SK-N-SH treated with all-trans-retinoic acid at 6 μM for 48 hours (cell line): ENCODE data around the gene MYO1B.

Experiments used
- ATAC-seq: fragments of 200-7000 bp; cut with Tn5 transposase; 3 replicates; pipeline ENCODE4 v1.9.1; 2020; ENCODE audit warnings: mild to moderate bottlenecking, moderate library complexity
- ARNTL ChIP-seq: fragments of 450-650 bp; formaldehyde crosslinking; IDR thresholded peaks from 2 replicates; pipeline ENCODE4 v1.5.0; 2020; ENCODE audit warnings: low read depth, mild to moderate bottlenecking, moderate library complexity, borderline replicate concordance
- BACH2 ChIP-seq: fragments of 250-450 bp; sonication (Bioruptor Pico); IDR thresholded peaks from 2 replicates; pipeline ENCODE4 v1.9.0; 2021; ENCODE audit warnings: mild to moderate bottlenecking, borderline replicate concordance
- CSDC2 ChIP-seq: fragments of 250-450 bp; sonication (Bioruptor Pico); IDR thresholded peaks from 2 replicates; pipeline ENCODE4 v1.5.0; 2020; ENCODE audit warnings: mild to moderate bottlenecking, moderate library complexity
- CSRNP3 ChIP-seq: fragments of 250-450 bp; sonication (Bioruptor Pico); IDR thresholded peaks from 2 replicates; pipeline ENCODE4 v1.5.1; 2021; ENCODE audit warnings: mild to moderate bottlenecking, moderate library complexity
- ESRRG ChIP-seq: fragments of 250-450 bp; sonication (Bioruptor Pico); IDR thresholded peaks from 2 replicates; pipeline ENCODE4 v1.6.1; 2021; ENCODE audit warnings: mild to moderate bottlenecking
- GLIS3 ChIP-seq: fragments of 250-450 bp; sonication (Bioruptor Pico); IDR thresholded peaks from 2 replicates; pipeline ENCODE4 v1.5.0; 2020; ENCODE audit warnings: mild to moderate bottlenecking, moderate library complexity
- ISL1 ChIP-seq: fragments of 250-450 bp; sonication (Bioruptor Pico); IDR thresholded peaks from 2 replicates; pipeline ENCODE4 v2.1.2; 2022; ENCODE audit warnings: mild to moderate bottlenecking, moderate library complexity
- PPARA ChIP-seq: fragments of 250-450 bp; sonication (Bioruptor Pico); IDR thresholded peaks from 2 replicates; pipeline ENCODE4 v1.5.0; 2020; ENCODE audit warnings: mild to moderate bottlenecking, borderline replicate concordance
- RARB ChIP-seq: fragments of 250-450 bp; sonication (Bioruptor Pico); IDR thresholded peaks from 2 replicates; pipeline ENCODE4 v1.8.0; 2021; ENCODE audit warnings: mild to moderate bottlenecking, moderate library complexity
- SNAI2 ChIP-seq: fragments of 250-450 bp; sonication (Bioruptor Pico); IDR thresholded peaks from 2 replicates; pipeline ENCODE4 v1.5.0; 2020; ENCODE audit warnings: mild to moderate bottlenecking, moderate library complexity
- TCF4 ChIP-seq: fragments of 250-450 bp; sonication (Bioruptor Pico); IDR thresholded peaks from 2 replicates; pipeline ENCODE4 v1.8.0; 2021; ENCODE audit warnings: mild to moderate bottlenecking, moderate library complexity, borderline replicate concordance
- TOX ChIP-seq: fragments of 250-450 bp; sonication (Bioruptor Pico); IDR thresholded peaks from 2 replicates; pipeline ENCODE4 v1.8.0; 2021; ENCODE audit warnings: mild to moderate bottlenecking, moderate library complexity, borderline replicate concordance
- ZC3H10 ChIP-seq: fragments of 250-450 bp; sonication (Bioruptor Pico); IDR thresholded peaks from 2 replicates; pipeline ENCODE4 v1.5.1; 2021; ENCODE audit warnings: mild to moderate bottlenecking, moderate library complexity
- ZFP3 ChIP-seq: fragments of 250-450 bp; sonication (Bioruptor Pico); IDR thresholded peaks from 2 replicates; pipeline ENCODE4 v1.5.0; 2020; ENCODE audit warnings: mild to moderate bottlenecking, moderate library complexity
- ZFP30 ChIP-seq: fragments of 450-650 bp; formaldehyde crosslinking; IDR thresholded peaks from 2 replicates; pipeline ENCODE4 v1.5.0; 2022; ENCODE audit warnings: mild to moderate bottlenecking, moderate library complexity
- ZNF565 ChIP-seq: fragments of 450-650 bp; formaldehyde crosslinking; conservative IDR thresholded peaks from 2 replicates; pipeline ENCODE4 v1.5.0; 2020; ENCODE audit warnings: low read depth, mild to moderate bottlenecking, moderate library complexity
- ZNF70 ChIP-seq: fragments of 450-650 bp; formaldehyde crosslinking; IDR thresholded peaks from 2 replicates; pipeline ENCODE4 v1.5.0; 2020; ENCODE audit warnings: mild to moderate bottlenecking, moderate library complexity
- ZNF8 ChIP-seq: fragments of 450-650 bp; formaldehyde crosslinking; IDR thresholded peaks from 2 replicates; pipeline ENCODE4 v1.5.0; 2020; ENCODE audit warnings: mild to moderate bottlenecking, moderate library complexity
- TF ChIP-seq, protein P1 (sequence below): fragments of 250-450 bp; sonication (Bioruptor Pico); IDR thresholded peaks from 2 replicates; pipeline ENCODE4 v1.8.0; 2021; ENCODE audit warnings: low read depth, mild to moderate bottlenecking, moderate library complexity, borderline replicate concordance
- TF ChIP-seq, protein P2 (sequence below): fragments of 250-450 bp; sonication (Bioruptor Pico); IDR thresholded peaks from 2 replicates; pipeline ENCODE4 v1.5.1; 2020; ENCODE audit warnings: low read depth, mild to moderate bottlenecking, moderate library complexity
- TF ChIP-seq, protein P3 (sequence below): fragments of 250-450 bp; sonication (Bioruptor Pico); IDR thresholded peaks from 2 replicates; pipeline ENCODE4 v1.5.0; 2020; ENCODE audit warnings: mild to moderate bottlenecking, moderate library complexity
- TF ChIP-seq, protein P4 (sequence below): fragments of 250-450 bp; sonication (Bioruptor Pico); IDR thresholded peaks from 2 replicates; pipeline ENCODE4 v1.8.0; 2020; ENCODE audit warnings: mild to moderate bottlenecking, moderate library complexity, borderline replicate concordance

MYO1B gene

GRCh38 chr2:191272064-191272463 lies 26.9 kb downstream of the MYO1B start:
- TF ChIP-seq, protein P1, sequence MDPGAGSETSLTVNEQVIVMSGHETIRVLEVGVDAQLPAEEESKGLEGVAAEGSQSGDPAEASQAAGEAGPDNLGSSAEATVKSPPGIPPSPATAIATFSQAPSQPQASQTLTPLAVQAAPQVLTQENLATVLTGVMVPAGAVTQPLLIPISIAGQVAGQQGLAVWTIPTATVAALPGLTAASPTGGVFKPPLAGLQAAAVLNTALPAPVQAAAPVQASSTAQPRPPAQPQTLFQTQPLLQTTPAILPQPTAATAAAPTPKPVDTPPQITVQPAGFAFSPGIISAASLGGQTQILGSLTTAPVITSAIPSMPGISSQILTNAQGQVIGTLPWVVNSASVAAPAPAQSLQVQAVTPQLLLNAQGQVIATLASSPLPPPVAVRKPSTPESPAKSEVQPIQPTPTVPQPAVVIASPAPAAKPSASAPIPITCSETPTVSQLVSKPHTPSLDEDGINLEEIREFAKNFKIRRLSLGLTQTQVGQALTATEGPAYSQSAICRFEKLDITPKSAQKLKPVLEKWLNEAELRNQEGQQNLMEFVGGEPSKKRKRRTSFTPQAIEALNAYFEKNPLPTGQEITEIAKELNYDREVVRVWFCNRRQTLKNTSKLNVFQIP (CRISPR knock-in tag), result no peak
- TF ChIP-seq, protein P2, sequence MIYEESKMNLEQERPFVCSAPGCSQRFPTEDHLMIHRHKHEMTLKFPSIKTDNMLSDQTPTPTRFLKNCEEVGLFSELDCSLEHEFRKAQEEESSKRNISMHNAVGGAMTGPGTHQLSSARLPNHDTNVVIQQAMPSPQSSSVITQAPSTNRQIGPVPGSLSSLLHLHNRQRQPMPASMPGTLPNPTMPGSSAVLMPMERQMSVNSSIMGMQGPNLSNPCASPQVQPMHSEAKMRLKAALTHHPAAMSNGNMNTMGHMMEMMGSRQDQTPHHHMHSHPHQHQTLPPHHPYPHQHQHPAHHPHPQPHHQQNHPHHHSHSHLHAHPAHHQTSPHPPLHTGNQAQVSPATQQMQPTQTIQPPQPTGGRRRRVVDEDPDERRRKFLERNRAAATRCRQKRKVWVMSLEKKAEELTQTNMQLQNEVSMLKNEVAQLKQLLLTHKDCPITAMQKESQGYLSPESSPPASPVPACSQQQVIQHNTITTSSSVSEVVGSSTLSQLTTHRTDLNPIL, result no peak
- no peak for TF ChIP-seq CSRNP3 (CRISPR knock-in tag)
- TF ChIP-seq ZNF8 (CRISPR knock-in tag), result no peak
- TF ChIP-seq PPARA, result no peak
- TF ChIP-seq BACH2, result no peak
- TF ChIP-seq ZFP30 (CRISPR knock-in tag), result no peak
- no peak for TF ChIP-seq TOX (CRISPR knock-in tag)
- TF ChIP-seq SNAI2 (CRISPR knock-in tag), result no peak
- TF ChIP-seq, protein P3, sequence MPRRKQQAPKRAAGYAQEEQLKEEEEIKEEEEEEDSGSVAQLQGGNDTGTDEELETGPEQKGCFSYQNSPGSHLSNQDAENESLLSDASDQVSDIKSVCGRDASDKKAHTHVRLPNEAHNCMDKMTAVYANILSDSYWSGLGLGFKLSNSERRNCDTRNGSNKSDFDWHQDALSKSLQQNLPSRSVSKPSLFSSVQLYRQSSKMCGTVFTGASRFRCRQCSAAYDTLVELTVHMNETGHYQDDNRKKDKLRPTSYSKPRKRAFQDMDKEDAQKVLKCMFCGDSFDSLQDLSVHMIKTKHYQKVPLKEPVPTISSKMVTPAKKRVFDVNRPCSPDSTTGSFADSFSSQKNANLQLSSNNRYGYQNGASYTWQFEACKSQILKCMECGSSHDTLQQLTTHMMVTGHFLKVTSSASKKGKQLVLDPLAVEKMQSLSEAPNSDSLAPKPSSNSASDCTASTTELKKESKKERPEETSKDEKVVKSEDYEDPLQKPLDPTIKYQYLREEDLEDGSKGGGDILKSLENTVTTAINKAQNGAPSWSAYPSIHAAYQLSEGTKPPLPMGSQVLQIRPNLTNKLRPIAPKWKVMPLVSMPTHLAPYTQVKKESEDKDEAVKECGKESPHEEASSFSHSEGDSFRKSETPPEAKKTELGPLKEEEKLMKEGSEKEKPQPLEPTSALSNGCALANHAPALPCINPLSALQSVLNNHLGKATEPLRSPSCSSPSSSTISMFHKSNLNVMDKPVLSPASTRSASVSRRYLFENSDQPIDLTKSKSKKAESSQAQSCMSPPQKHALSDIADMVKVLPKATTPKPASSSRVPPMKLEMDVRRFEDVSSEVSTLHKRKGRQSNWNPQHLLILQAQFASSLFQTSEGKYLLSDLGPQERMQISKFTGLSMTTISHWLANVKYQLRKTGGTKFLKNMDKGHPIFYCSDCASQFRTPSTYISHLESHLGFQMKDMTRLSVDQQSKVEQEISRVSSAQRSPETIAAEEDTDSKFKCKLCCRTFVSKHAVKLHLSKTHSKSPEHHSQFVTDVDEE (CRISPR knock-in tag), result no peak
- ATAC-seq, result no peak

GRCh38 chr2:191274413-191274815 lies 29.2 kb downstream of the MYO1B start:
- TF ChIP-seq, protein P3 (CRISPR knock-in tag), result no peak
- TF ChIP-seq ZC3H10 (CRISPR knock-in tag) (no peak), GLIS3 (CRISPR knock-in tag) (no peak), TOX (CRISPR knock-in tag) (no peak), RARB (CRISPR knock-in tag) (no peak), ISL1 (no peak), SNAI2 (CRISPR knock-in tag) (no peak), PPARA (no peak), ESRRG (CRISPR knock-in tag) (no peak), ARNTL (no peak)
- TF ChIP-seq, protein P2, result no peak
- ATAC-seq, result no peak

GRCh38 chr2:191276792-191277465 lies 31.7 kb downstream of the MYO1B start:
- ATAC-seq, result no peak
- no peak for TF ChIP-seq ZFP3 (CRISPR knock-in tag)
- TF ChIP-seq ARNTL, result no peak
- TF ChIP-seq ZFP30 (CRISPR knock-in tag), result no peak
- TF ChIP-seq ZNF8 (CRISPR knock-in tag), result no peak
- no peak for TF ChIP-seq ZNF565 (CRISPR knock-in tag)
- no peak for TF ChIP-seq GLIS3 (CRISPR knock-in tag)
- no peak for TF ChIP-seq TCF4
- TF ChIP-seq SNAI2 (CRISPR knock-in tag), result no peak
- TF ChIP-seq, protein P2, result no peak
- TF ChIP-seq ZNF70 (CRISPR knock-in tag), result no peak
- no peak for TF ChIP-seq BACH2
- TF ChIP-seq PPARA, result no peak
- TF ChIP-seq, protein P4, sequence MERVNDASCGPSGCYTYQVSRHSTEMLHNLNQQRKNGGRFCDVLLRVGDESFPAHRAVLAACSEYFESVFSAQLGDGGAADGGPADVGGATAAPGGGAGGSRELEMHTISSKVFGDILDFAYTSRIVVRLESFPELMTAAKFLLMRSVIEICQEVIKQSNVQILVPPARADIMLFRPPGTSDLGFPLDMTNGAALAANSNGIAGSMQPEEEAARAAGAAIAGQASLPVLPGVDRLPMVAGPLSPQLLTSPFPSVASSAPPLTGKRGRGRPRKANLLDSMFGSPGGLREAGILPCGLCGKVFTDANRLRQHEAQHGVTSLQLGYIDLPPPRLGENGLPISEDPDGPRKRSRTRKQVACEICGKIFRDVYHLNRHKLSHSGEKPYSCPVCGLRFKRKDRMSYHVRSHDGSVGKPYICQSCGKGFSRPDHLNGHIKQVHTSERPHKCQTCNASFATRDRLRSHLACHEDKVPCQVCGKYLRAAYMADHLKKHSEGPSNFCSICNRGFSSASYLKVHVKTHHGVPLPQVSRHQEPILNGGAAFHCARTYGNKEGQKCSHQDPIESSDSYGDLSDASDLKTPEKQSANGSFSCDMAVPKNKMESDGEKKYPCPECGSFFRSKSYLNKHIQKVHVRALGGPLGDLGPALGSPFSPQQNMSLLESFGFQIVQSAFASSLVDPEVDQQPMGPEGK (CRISPR knock-in tag), result no peak
- TF ChIP-seq RARB (CRISPR knock-in tag), result no peak
- TF ChIP-seq CSDC2, result no peak
